Naive thymus-derived CD8-positive, alpha-beta T cell (primary cell): Measurements from ENCODE around the gene ASGR2. TPM values are rescaled to one million over a fixed set of nuclear protein-coding genes. Genes with fewer than 3 reads are reported as not detected.
"Not testable (repeated sequence)": the region's sequence is repeated elsewhere in the genome, so short reads cannot be mapped to it uniquely, and the experiment has no call there.

Source experiments
- ATAC-seq, 2 donors: fragments of 150-1000 bp; cut with Tn5 transposase in 1 of 2; sonication (Bioruptor Pico), chemical (Tn5 transposase) in 1 of 2; 1 replicate in 1 of 2; 2 replicates in 1 of 2; pipeline ENCODE4 v1.10.0; 2021; ENCODE audit warnings: mild to moderate bottlenecking in 2 of 2, moderate library complexity in 2 of 2
- POLR2A ChIA-PET: fragments of 350-600 bp; sonication (Branson Sonifier 250); formaldehyde crosslinking; loops from one replicate; lab custom pipeline; 2021; ENCODE audit warnings: antibody characterized with exemption; lab: Charles Lee
- DNase-seq, 10 donors: peaks; one replicate each; pipeline versions ENCODE4 v3.0.0 to v3.0.0-alpha.2; 2020 to 2022
- H3K27ac Mint-ChIP-seq, 10 donors: one replicate each; pipeline ENCODE4 v1.8.0; 2020 to 2022; ENCODE audit warnings: mild to moderate bottlenecking in 10 of 10, mixed read lengths in 10 of 10, moderate library complexity in 4 of 10, inconsistent platforms in 1 of 10
- H3K27me3 Mint-ChIP-seq, 5 donors: one replicate each; pipeline ENCODE4 v1.8.0; 2021 to 2022; ENCODE audit warnings: mixed read lengths in 5 of 5
- H3K36me3 Mint-ChIP-seq, 3 donors: one replicate each; pipeline ENCODE4 v1.8.0; 2020 to 2022; ENCODE audit warnings: mixed read lengths in 3 of 3, mild to moderate bottlenecking in 2 of 3, inconsistent platforms in 1 of 3
- H3K4me1 Mint-ChIP-seq, 4 donors: one replicate each; pipeline ENCODE4 v1.8.0; 2021 to 2022; ENCODE audit warnings: mixed read lengths in 4 of 4
- H3K4me3 Mint-ChIP-seq, 10 donors: one replicate each; pipeline ENCODE4 v1.8.0; 2020 to 2022; ENCODE audit warnings: mild to moderate bottlenecking in 10 of 10, mixed read lengths in 10 of 10, moderate library complexity in 6 of 10, inconsistent platforms in 1 of 10
- H3K9me3 Mint-ChIP-seq, 9 donors: one replicate each; pipeline ENCODE4 v1.8.0; 2020 to 2022; ENCODE audit warnings: mixed read lengths in 9 of 9, mild to moderate bottlenecking in 3 of 9, inconsistent platforms in 1 of 9, moderate library complexity in 1 of 9
- polyA plus RNA-seq, 3 donors: library from polyadenylated mRNA; unstranded; fragments of 300-500 nt; fragmentation: Illumina TruSeq; gene quantifications; one replicate each; pipeline ENCODE4 v1.2.3, GENCODE V29; 2021
- total RNA-seq, 8 experiments: library from RNA in 2 of 8; stranded (reverse) in 2 of 8; gene quantifications; one replicate each; pipeline ENCODE4 v1.2.3 and lab custom pipeline; 2021 to 2026

ASGR2 gene
- total and polyA plus RNA-seq, 5 experiments from 2014 or later: not detected

GRCh38 chr17:7108981-7109380, 5.6 kb downstream of the ASGR2 start:
- H3K4me3 Mint-ChIP-seq: no peak overlapping the region

DNA sequence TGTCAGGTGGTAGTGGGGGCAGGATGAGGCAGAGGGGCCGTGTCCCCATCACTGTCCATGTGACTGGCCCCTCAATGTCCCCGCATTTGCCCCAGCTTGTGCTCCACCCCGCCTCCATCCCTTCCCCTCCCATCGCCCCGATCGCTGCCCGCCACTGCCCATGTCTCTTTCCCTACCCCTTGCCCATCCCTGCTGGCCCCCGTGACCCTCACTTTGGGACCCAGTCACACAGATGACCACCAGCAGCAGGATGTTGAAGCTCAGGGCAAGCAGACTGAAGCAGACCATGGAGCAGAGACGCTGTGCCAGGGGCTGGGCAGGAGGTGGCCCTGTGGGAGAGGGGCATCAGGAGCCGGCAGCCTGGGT, 6.1 kb downstream of the ASGR2 start:
- POLR2A ChIA-PET: no interaction called here

More at GRCh38 chr17:7108981-7109380, 5.6 kb downstream of the ASGR2 start:
- DNase-seq: no peak
- POLR2A ChIA-PET: no interaction called here
- ATAC-seq: no peak
- no peak overlapping the region for H3K27ac Mint-ChIP-seq
- no peaks in the 10 kb centered on the region for H3K36me3 Mint-ChIP-seq
- H3K9me3 Mint-ChIP-seq: no peaks in the 10 kb centered on the region
- H3K27me3 Mint-ChIP-seq: peaks cover 0 to 16% (median 10%) of the 10 kb centered on the region in 5 donors
- peaks cover 6 to 18% (median 7%) of the 10 kb centered on the region in 4 donors for H3K4me1 Mint-ChIP-seq

DNA sequence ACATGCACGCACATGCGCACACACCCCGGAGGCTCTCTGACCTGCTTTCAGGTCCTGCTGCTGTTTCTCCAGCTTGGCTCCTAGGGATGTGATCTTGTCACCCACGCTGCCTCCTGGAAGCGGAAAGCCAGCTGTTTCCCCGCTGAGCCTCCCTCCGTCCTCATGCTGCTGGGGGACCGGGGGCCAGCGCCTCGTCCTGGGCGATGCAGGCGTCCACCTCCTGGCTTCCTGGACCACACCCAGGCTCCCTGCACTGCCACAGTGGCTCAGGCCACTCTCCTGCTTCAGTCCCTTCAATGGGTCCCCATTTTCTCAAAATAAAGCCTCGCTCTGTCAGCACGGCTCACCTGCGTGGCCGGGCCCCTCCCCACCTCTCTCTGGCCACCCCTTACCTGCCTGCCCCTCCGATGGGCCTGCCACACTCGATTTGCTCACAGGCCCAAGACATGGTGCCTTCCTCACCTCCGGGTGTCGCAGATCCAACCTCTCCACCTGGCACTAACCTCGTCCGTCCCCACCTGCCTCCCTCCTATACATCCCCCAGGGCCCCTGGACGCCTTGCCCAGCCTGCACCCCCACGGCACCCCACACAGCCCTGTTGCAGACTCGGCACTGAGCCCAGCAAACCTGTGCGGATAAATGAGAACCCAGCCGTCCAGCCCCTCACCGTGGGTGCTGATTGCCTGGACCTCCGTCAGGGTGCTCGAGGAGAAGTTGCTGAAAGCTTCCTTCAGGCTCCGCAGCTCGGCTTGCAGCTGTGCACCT, 6.6 kb downstream of the ASGR2 start:
- H3K36me3 Mint-ChIP-seq: no peaks in the 10 kb centered on the region
- POLR2A ChIA-PET: no interaction called here
- H3K27ac Mint-ChIP-seq: peak overlapping the region in 1 of 10 donors; percentile 85
- no peak overlapping the region for H3K4me3 Mint-ChIP-seq
- DNase-seq (no peak), ATAC-seq (no peak)
- H3K4me1 Mint-ChIP-seq: peaks cover 6 to 18% (median 7%) of the 10 kb centered on the region in 4 donors
- no peaks in the 10 kb centered on the region for H3K9me3 Mint-ChIP-seq
- peaks cover 6 to 21% (median 12%) of the 10 kb centered on the region in 5 donors for H3K27me3 Mint-ChIP-seq

More for the DNA sequence above, 6.1 kb downstream of the ASGR2 start:
- Mint-ChIP-seq H3K36me3 (no peaks in the 10 kb centered on the region), H3K27me3 (peaks cover under 1 to 16% (median 10%) of the 10 kb centered on the region in 5 donors), H3K4me3 (no peak overlapping the region), H3K4me1 (peaks cover 6 to 18% (median 7%) of the 10 kb centered on the region in 4 donors), H3K27ac (no peak overlapping the region), H3K9me3 (no peaks in the 10 kb centered on the region)
- DNase-seq (no peak), ATAC-seq (no peak)

GRCh38 chr17:7107012-7107754, 7.4 kb downstream of the ASGR2 start:
- Mint-ChIP-seq H3K4me1 (peaks cover 6 to 18% (median 7%) of the 10 kb centered on the region in 4 donors), H3K9me3 (no peaks in the 10 kb centered on the region), H3K36me3 (no peaks in the 10 kb centered on the region), H3K27me3 (peaks cover 10 to 29% (median 17%) of the 10 kb centered on the region in 5 donors), H3K27ac (peak overlapping the region in 2 of 10 donors; percentile 53 to 85), H3K4me3 (no peak overlapping the region)
- POLR2A ChIA-PET: no interaction called here
- ATAC-seq (no peak), DNase-seq (no peak)

- H3K27me3 Mint-ChIP-seq: peaks cover 4 to 32% (median 20%) of the 10 kb centered on the region in 5 donors
- no peak overlapping the region for H3K4me3 Mint-ChIP-seq
- no peaks in the 10 kb centered on the region for H3K9me3 Mint-ChIP-seq
- POLR2A ChIA-PET: no interaction called here
- H3K4me1 Mint-ChIP-seq: no peaks in the 10 kb centered on the region
- ATAC-seq: no peak
- no peak for DNase-seq
- peak overlapping the region in 2 of 10 donors; percentile 3 to 84 for H3K27ac Mint-ChIP-seq
- H3K36me3 Mint-ChIP-seq: no peaks in the 10 kb centered on the region
These were observed 12.2 kb downstream of the ASGR2 start for GRCh38 chr17:7102421-7102820.

DNA sequence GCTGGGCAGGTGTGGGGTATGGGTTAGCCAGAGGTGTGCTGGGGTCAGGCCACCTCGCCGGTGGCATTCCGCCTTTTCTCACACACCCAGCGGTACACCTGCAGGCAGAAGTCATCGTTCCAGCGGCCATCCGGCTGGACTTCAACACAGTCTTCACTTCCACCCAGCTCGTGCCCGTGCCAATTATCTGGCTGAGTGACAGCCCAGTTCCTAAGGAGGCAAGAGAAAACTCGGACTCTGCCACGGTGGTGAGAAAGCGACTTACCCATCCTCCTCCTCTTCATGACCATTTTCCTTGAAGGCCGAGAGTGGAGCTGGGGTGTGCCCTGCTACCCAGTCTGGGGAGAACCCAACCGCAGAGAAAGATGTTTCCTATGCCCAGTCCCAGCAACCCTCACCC, 13.1 kb downstream of the ASGR2 start:
- H3K4me1 Mint-ChIP-seq: peaks cover 0 to 2% (median 0%) of the 10 kb centered on the region in 4 donors
- no peak for ATAC-seq
- no peak for DNase-seq
- H3K9me3 Mint-ChIP-seq: no peaks in the 10 kb centered on the region
- no peaks in the 10 kb centered on the region for H3K36me3 Mint-ChIP-seq
- H3K27ac Mint-ChIP-seq: peak overlapping the region in 1 of 10 donors; percentile 34
- no peak overlapping the region for H3K4me3 Mint-ChIP-seq
- POLR2A ChIA-PET: no interaction called here
- peaks cover 4 to 32% (median 18%) of the 10 kb centered on the region in 5 donors for H3K27me3 Mint-ChIP-seq

DNA sequence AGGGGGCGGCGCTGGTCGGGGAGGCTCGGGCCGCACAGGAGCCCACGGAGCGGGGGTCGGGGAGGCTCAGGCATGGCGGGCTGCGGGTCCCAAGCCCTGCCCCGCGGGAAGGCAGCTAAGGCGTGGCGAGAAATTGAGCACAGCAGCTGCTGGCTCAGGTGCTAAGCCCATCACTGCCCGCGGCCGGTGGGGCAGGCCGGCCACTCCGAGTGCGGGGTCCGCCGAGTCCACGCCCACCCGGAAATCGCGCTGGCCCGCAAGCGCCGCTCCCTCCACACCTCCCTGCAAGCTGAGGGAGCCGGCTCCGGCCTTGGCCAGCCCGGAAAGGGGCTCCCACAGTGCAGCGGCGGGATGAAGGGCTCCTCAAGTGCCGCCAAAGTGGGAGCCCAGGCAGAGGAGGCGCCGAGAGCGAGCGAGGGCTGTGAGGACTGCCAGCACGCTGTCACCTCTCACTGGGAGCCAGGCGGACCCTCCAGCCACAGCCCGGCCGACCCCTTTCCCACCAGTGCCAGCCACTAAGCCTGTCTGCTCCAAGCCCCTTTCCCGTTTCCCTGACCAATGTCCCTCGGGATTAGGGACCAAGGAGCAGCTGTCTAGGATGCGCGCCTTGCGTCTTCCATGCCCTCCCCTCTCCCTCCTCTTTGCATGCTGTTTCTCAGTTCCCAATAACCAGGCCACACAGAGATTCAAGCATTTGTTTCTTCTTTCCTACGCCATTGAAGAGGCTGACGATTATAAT, 13.8 kb downstream of the ASGR2 start:
- POLR2A ChIA-PET, H3K4me3 Mint-ChIP-seq, ATAC-seq, H3K4me1 Mint-ChIP-seq, DNase-seq, H3K9me3 Mint-ChIP-seq, H3K36me3 Mint-ChIP-seq, H3K27ac Mint-ChIP-seq: not testable (repeated sequence)
- peaks cover 4 to 32% (median 18%) of the 10 kb centered on the region in 5 donors for H3K27me3 Mint-ChIP-seq

- Mint-ChIP-seq H3K27me3 (peaks cover 4 to 45% (median 18%) of the 10 kb centered on the region in 5 donors), H3K27ac (no peak overlapping the region), H3K9me3 (no peaks in the 10 kb centered on the region), H3K4me1 (peaks cover 4 to 26% (median 8%) of the 10 kb centered on the region in 4 donors), H3K36me3 (no peaks in the 10 kb centered on the region), H3K4me3 (no peak overlapping the region)
- POLR2A ChIA-PET: no interaction called here
- peak in 1 of 10 donors; percentile 42 for DNase-seq
- no peak for ATAC-seq
These were observed 15.7 kb downstream of the ASGR2 start for GRCh38 chr17:7098802-7099459.

- H3K27me3 Mint-ChIP-seq: peaks cover 4 to 40% (median 12%) of the 10 kb centered on the region in 5 donors
- no peak overlapping the region for H3K4me3 Mint-ChIP-seq
- ATAC-seq: no peak
- H3K9me3 Mint-ChIP-seq: no peaks in the 10 kb centered on the region
- H3K4me1 Mint-ChIP-seq: peaks cover 4 to 32% (median 9%) of the 10 kb centered on the region in 4 donors
- POLR2A ChIA-PET: no interaction called here
- DNase-seq: no peak
- no peak overlapping the region for H3K27ac Mint-ChIP-seq
- no peaks in the 10 kb centered on the region for H3K36me3 Mint-ChIP-seq
These were observed 16.7 kb downstream of the ASGR2 start for GRCh38 chr17:7097940-7098339.

- POLR2A ChIA-PET: no interaction called here
- peaks cover 4 to 32% (median 9%) of the 10 kb centered on the region in 4 donors for H3K4me1 Mint-ChIP-seq
- H3K27ac Mint-ChIP-seq: no peak overlapping the region
- H3K9me3 Mint-ChIP-seq: no peaks in the 10 kb centered on the region
- H3K27me3 Mint-ChIP-seq: peaks cover 0 to 32% (median 5%) of the 10 kb centered on the region in 5 donors
- H3K4me3 Mint-ChIP-seq: no peak overlapping the region
- DNase-seq (no peak), ATAC-seq (no peak)
- H3K36me3 Mint-ChIP-seq: no peaks in the 10 kb centered on the region
These were observed 19.0 kb downstream of the ASGR2 start for GRCh38 chr17:7095625-7096024.

DNA sequence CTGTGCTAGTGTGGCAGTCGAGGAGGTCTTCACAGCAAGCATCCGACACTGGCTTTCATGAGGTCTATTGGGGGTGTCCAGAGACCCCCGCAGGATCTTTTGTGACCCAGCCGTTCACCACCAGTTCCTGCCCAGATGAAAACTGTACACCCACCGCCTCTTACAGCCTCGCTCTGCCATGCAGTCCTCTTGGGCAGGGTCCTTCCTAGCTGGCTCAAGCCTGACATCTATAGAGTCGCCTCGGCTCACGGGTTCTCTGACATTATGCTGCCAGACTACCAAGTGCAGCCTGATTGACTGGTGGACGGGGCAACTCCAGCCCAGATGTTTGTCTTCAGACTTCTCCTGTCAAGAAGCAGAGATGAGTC, 20.0 kb downstream of the ASGR2 start:
- POLR2A ChIA-PET: no interaction called here
- peaks cover 0 to 32% (median 4%) of the 10 kb centered on the region in 5 donors for H3K27me3 Mint-ChIP-seq
- DNase-seq (peak in 1 of 10 donors; percentile 47), ATAC-seq (no peak)
- H3K4me3 Mint-ChIP-seq: peak overlapping the region in 1 of 10 donors; percentile 4
- no peaks in the 10 kb centered on the region for H3K9me3 Mint-ChIP-seq
- H3K36me3 Mint-ChIP-seq: peaks cover 0 to 2% (median 0%) of the 10 kb centered on the region in 3 donors
- peaks cover 4 to 32% (median 9%) of the 10 kb centered on the region in 4 donors for H3K4me1 Mint-ChIP-seq
- H3K27ac Mint-ChIP-seq: peak overlapping the region in 2 of 10 donors; percentile 30 to 68
